Erythroblast (primary cell): ENCODE results near the gene ARHGEF7.

ENCODE experiments used
- GATA1 ChIP-seq: IDR thresholded peaks from 2 replicates; pipeline ENCODE4 v1.6.1; 2011; ENCODE audit warnings: low read depth, mild to moderate bottlenecking, control low read depth, low read length, moderate library complexity
- POLR2A ChIP-seq: IDR thresholded peaks from 2 replicates; pipeline ENCODE4 v1.6.1; 2011; ENCODE audit warnings: mild to moderate bottlenecking, low read length

DNA sequence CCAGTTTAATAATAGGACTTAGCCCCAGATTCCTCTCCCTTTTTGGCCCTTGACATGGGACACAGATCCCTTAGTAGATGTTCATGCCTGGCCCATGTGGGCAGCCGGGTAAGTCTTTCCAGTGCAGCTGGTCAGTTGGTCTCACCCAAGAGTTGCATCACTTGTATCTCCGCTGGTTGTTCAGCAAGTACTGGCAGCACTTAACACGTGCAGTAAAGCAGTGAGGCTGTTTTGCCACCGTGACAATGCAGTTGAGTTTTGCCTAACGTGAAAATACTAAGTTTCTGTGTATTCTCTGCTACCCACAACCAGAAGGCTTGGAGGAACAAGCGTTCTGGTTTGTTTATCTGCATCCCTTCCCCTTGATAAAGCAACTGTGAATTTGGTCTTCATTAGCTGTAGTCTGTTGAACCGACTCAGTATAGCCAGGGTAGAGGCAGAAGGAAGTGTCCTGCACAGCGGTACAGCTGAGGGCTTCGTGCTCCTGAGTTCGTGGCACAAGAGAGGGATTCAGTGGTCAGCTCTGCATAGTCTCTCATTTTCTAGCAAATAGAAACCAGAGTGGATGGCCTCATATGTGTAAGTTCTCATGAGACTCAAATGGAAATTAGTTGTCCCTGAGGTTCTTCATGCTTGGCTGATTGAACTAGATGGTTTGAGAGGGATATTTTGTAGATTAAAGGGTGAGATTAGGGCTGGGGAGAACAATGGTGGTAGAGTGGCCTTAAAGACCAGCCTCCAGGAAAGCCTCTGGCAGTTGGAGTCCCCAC, 50.3 kb downstream of the ARHGEF7 start:
- TF ChIP-seq POLR2A (no peak), GATA1 (no peak)
